ENCODE results near the gene UGT1A9. TPM values are rescaled to one million over a fixed set of nuclear protein-coding genes. Genes with fewer than 3 reads are reported as not detected.

UGT1A9 gene
- total RNA-seq, 1 donor from 2014 or later, result 0.10 TPM

DNA sequence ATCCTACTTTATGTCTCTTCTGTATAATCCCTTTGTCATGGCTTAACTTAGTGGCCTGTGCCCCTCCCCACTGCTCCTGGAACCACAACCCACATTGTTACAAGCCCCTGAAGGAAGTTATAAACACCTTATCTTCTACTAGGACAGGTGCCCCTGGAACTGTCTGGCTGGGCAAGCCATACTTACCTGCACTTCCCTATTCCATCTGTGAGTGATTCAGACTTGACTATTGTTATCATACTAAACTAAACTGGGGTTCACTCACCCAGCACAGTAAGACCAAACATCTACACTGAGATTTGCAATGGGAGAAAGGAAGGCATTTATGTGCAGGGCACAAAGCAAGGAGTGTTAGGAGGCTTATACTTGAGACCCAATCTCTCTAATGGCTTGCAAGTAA, 17.3 kb downstream of the UGT1A9 start:
- TF ChIP-seq CTCF (IDR thresholded peaks at IDR 0.05), result no peak
- no peaks in the 10 kb centered on the region for H3K4me1 Mint-ChIP-seq (ENCODE audit: low read depth)
- H3K36me3 Mint-ChIP-seq (ENCODE audit: low read depth), result peaks cover 2% of the 10 kb centered on the region
- H3K4me3 Mint-ChIP-seq (ENCODE audit: unreplicated experiment), result no peak overlapping the region
- H3K9me3 Mint-ChIP-seq (ENCODE audit: low read depth), result no peaks in the 10 kb centered on the region
- no peak for DNase-seq (ENCODE audit: low spot score)
- H3K27ac Mint-ChIP-seq (ENCODE audit: unreplicated experiment), result no peak overlapping the region
- no peaks in the 10 kb centered on the region for H3K27me3 Mint-ChIP-seq (ENCODE audit: low read depth)

DNA sequence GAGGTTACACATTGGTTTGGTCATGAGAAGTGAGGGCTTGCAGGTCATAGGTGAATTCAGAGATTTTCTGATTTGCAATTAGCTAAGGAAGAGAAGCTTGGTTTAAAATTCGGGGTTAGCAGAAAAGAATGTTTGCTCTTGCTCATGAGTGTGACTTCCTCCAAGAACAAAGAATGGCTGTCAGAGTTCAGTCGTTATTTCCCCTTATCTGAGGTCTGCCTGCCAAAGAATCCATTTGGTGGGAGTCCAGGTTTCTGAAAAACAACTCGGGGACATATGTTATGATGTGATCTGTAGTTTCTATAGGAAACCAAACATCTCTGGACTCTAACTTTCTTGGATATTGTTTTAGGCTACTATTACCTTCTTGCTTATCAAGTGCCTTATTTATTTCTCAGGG, 17.8 kb downstream of the UGT1A9 start:
- no peak overlapping the region for H3K4me3 Mint-ChIP-seq (ENCODE audit: unreplicated experiment)

DNA sequence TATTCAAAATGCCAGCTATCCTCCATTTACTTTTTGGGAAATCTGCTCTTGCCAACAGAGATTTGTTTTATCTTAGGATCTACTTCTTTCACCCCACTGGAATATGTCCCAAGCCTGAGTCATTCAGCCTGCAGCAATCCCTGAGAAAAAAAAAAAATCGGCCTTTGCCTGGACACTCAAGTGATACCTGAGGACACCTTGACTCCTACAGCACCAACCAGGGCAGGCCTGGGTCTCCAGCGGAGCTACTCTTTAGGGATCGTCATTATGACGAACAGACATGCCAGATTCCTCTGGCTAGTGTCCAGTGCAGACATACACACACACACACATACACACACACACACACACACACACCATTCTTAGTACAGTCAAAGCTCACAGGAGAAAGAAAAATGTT, 18.7 kb downstream of the UGT1A9 start:
- Mint-ChIP-seq H3K4me1 (ENCODE audit: low read depth) (no peaks in the 10 kb centered on the region), H3K36me3 (ENCODE audit: low read depth) (peaks cover 2% of the 10 kb centered on the region), H3K9me3 (ENCODE audit: low read depth) (no peaks in the 10 kb centered on the region), H3K4me3 (ENCODE audit: unreplicated experiment) (no peak overlapping the region), H3K27me3 (ENCODE audit: low read depth) (no peaks in the 10 kb centered on the region), H3K27ac (ENCODE audit: unreplicated experiment) (no peak overlapping the region)
- TF ChIP-seq CTCF (IDR thresholded peaks at IDR 0.05), result no peak
- no peak for DNase-seq (ENCODE audit: low spot score)

More for the DNA sequence above, 17.8 kb downstream of the UGT1A9 start:
- Mint-ChIP-seq H3K4me1 (ENCODE audit: low read depth) (no peaks in the 10 kb centered on the region), H3K27ac (ENCODE audit: unreplicated experiment) (no peak overlapping the region), H3K9me3 (ENCODE audit: low read depth) (no peaks in the 10 kb centered on the region), H3K36me3 (ENCODE audit: low read depth) (peaks cover 2% of the 10 kb centered on the region), H3K27me3 (ENCODE audit: low read depth) (no peaks in the 10 kb centered on the region)
- no peak for TF ChIP-seq CTCF (IDR thresholded peaks at IDR 0.05)
- DNase-seq (ENCODE audit: low spot score), result no peak

DNA sequence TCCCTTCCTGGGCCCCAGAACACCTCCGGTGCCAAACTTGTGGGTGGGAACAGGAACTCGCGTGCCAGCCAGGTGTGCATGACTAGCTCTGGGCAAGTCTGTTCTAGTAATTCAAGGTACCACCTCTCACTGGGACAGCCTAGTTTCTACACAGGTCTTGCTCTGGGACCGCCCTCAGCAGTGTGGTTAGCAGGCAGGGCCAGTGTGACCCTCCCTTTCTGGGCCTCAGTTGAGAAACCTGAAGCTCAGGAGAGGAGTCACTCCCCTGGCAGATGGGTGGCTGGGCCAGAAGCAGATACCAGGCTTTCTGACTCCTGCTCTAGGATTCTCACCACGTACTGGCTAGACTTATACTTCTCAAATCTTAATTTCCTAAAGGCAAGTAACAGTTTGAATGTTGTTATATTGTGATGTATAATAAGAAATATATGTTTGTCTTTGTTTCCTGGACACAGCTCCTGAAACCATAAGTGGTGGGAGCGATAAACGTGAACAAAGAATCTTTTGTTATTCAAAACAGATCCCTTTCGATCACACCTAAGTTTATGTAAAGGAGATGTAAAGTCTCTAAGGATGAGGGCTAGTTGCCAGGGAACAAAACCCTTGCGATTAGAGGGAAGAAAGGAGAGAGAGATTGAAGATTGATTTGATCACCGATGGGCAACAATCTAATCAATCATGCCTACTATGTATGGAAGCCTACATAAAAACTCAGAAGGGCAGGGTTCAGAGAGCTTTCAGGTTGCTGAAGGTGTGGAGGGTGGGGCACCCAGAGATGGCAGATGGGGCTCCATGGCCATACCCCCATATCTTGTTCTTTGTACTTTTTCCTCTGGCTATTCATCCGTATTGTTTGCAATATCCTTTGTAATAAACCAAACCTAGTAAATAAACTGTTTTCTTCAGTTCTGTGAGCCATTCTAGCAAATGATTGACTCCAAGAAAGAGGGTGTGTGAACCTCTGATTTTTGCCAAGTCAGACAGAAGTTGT, 20.0 kb downstream of the UGT1A9 start:
- DNase-seq (ENCODE audit: low spot score), result no peak
- H3K4me1 Mint-ChIP-seq (ENCODE audit: low read depth), result no peaks in the 10 kb centered on the region
- H3K36me3 Mint-ChIP-seq (ENCODE audit: low read depth), result peaks cover under 1% of the 10 kb centered on the region
- H3K4me3 Mint-ChIP-seq (ENCODE audit: unreplicated experiment), result no peak overlapping the region
- no peak for TF ChIP-seq CTCF (IDR thresholded peaks at IDR 0.05)
- H3K27ac Mint-ChIP-seq (ENCODE audit: unreplicated experiment), result no peak overlapping the region
- no peaks in the 10 kb centered on the region for H3K9me3 Mint-ChIP-seq (ENCODE audit: low read depth)
- no peaks in the 10 kb centered on the region for H3K27me3 Mint-ChIP-seq (ENCODE audit: low read depth)

- no peak for DNase-seq (ENCODE audit: low spot score)
- no peaks in the 10 kb centered on the region for H3K4me1 Mint-ChIP-seq (ENCODE audit: low read depth)
- no peaks in the 10 kb centered on the region for H3K9me3 Mint-ChIP-seq (ENCODE audit: low read depth)
- H3K27me3 Mint-ChIP-seq (ENCODE audit: low read depth), result no peaks in the 10 kb centered on the region
- TF ChIP-seq CTCF (IDR thresholded peaks at IDR 0.05), result no peak
- H3K36me3 Mint-ChIP-seq (ENCODE audit: low read depth), result no peaks in the 10 kb centered on the region
- H3K4me3 Mint-ChIP-seq (ENCODE audit: unreplicated experiment), result no peak within 1 kb of the TSS
- H3K27ac Mint-ChIP-seq (ENCODE audit: unreplicated experiment), result no peak within 1 kb of the TSS
These were observed 20.9 kb downstream of the UGT1A9 start, which contains the start of gene UGT1A6 for GRCh38 chr2:233692648-233693047. UGT1A6 (plus strand) TSS chr2:233692890; CDS start chr2:233693005, 115 bp downstream.
